OCI-LY7 (cell line): ENCODE measurements around the gene DPEP2. TPM values are rescaled to one million over a fixed set of nuclear protein-coding genes. Genes with fewer than 3 reads are reported as not detected.

Source experiments
- BruUV-seq: library from RNA; stranded (reverse); fragments of 400-500 nt; replicated peaks from 2 replicates; lab custom pipeline; 2021; lab: Mats Ljungman, UMichigan
- CTCF ChIA-PET: fragments of 300-600 bp; sonication (Branson Sonifier 250); formaldehyde crosslinking; loops from one replicate; lab custom pipeline; 2022; ENCODE audit warnings: antibody characterized with exemption; ENCODE audit not compliant: unreplicated experiment; lab: Charles Lee
- POLR2A ChIA-PET: fragments of 300-600 bp; sonication (Branson Sonifier 250); formaldehyde crosslinking; loops from one replicate; lab custom pipeline; 2022; ENCODE audit warnings: antibody characterized with exemption; lab: Charles Lee
- DNase-seq: peaks from one replicate; pipeline ENCODE4 v3.0.0-alpha.2; 2015; ENCODE audit warnings: low spot score
- H2AFZ ChIP-seq: fragments of 200-600 bp; sonication (generic), shearing (Covaris generic); 2 replicates; pipeline ENCODE4 v1.6.1; 2014; ENCODE audit warnings: mild to moderate bottlenecking, antibody characterized with exemption, low read length, moderate library complexity
- H3K27ac ChIP-seq: fragments of 200-600 bp; sonication (generic); 2 replicates; pipeline ENCODE4 v1.5.1; 2014; ENCODE audit warnings: mixed run types, low read depth, mild to moderate bottlenecking, moderate library complexity, low read length, inconsistent platforms; ENCODE audit not compliant: poor library complexity, severe bottlenecking
- H3K36me3 ChIP-seq: fragments of 200-600 bp; sonication (generic); 2 replicates; pipeline ENCODE4 v1.6.1; 2014; ENCODE audit warnings: mild to moderate bottlenecking, antibody characterized with exemption, low read length, moderate library complexity, mixed read lengths; ENCODE audit not compliant: insufficient read depth
- H3K4me1 ChIP-seq: fragments of 200-600 bp; sonication (generic); 2 replicates; pipeline ENCODE4 v1.5.1; 2014; ENCODE audit warnings: mild to moderate bottlenecking, low read length; ENCODE audit not compliant: insufficient read depth, poor library complexity, severe bottlenecking
- H3K4me2 ChIP-seq: fragments of 200-600 bp; sonication (generic); 2 replicates; pipeline ENCODE4 v1.6.1; 2014; ENCODE audit warnings: mild to moderate bottlenecking, low read length
- H3K4me3 ChIP-seq: fragments of 200-600 bp; sonication (generic); 2 replicates; pipeline ENCODE4 v1.5.1; 2014; ENCODE audit warnings: mild to moderate bottlenecking, low read depth, low read length; ENCODE audit not compliant: poor library complexity, severe bottlenecking
- H3K79me2 ChIP-seq: fragments of 200-600 bp; sonication (generic); 2 replicates; pipeline ENCODE4 v1.6.1; 2016; ENCODE audit warnings: low read depth, mild to moderate bottlenecking, low read length, moderate library complexity, mixed read lengths; ENCODE audit not compliant: insufficient read depth
- H3K9me2 ChIP-seq: fragments of 200-600 bp; sonication (generic); 2 replicates; pipeline ENCODE4 v1.6.1; 2016; ENCODE audit warnings: mild to moderate bottlenecking, low read length, mixed read lengths; ENCODE audit not compliant: insufficient read depth
- H3K9me3 ChIP-seq: fragments of 200-600 bp; sonication (generic); 2 replicates; pipeline ENCODE4 v1.6.1; 2014; ENCODE audit warnings: mild to moderate bottlenecking, mixed run types, low read length, mixed read lengths
- H4K20me1 ChIP-seq: fragments of 200-600 bp; sonication (generic); 2 replicates; pipeline ENCODE4 v1.6.1; 2014; ENCODE audit warnings: mild to moderate bottlenecking, antibody characterized with exemption, low read length, moderate library complexity, mixed read lengths; ENCODE audit not compliant: insufficient read depth
- EZH2phosphoT487 ChIP-seq: fragments of 200-600 bp; sonication (generic); IDR thresholded peaks from 2 replicates; pipeline ENCODE4 v1.6.1; 2018; ENCODE audit warnings: low read depth, borderline replicate concordance, mild to moderate bottlenecking, mixed run types, antibody characterized with exemption, low read length, moderate library complexity, mixed read lengths
- intact Hi-C: fragments of 100-400 bp; cut with micrococcal nuclease; formaldehyde crosslinking; loops from one replicate; pipeline ENCODE4 v1.10.0; 2022; ENCODE audit not compliant: unreplicated experiment
- total RNA-seq, 2 experiments: library from RNA; depleted of rRNA in 1 of 2; stranded (reverse); fragments of >200 nt in 1 of 2; shearing (Covaris generic) in 1 of 2; gene quantifications; 2 replicates each; pipeline ENCODE4 v1.2.3, GENCODE V29; 2014 to 2022
- TF ChIP-seq, protein P1 (sequence below): fragments of 200-600 bp; sonication (generic); conservative IDR thresholded peaks from 2 replicates; pipeline ENCODE4 v1.5.1; 2014; ENCODE audit warnings: mild to moderate bottlenecking, antibody characterized with exemption, low read length, moderate library complexity, mixed read lengths

DPEP2 gene
- total RNA-seq, 2 experiments from 2014 or later = 0.22 to 0.23 TPM

DNA sequence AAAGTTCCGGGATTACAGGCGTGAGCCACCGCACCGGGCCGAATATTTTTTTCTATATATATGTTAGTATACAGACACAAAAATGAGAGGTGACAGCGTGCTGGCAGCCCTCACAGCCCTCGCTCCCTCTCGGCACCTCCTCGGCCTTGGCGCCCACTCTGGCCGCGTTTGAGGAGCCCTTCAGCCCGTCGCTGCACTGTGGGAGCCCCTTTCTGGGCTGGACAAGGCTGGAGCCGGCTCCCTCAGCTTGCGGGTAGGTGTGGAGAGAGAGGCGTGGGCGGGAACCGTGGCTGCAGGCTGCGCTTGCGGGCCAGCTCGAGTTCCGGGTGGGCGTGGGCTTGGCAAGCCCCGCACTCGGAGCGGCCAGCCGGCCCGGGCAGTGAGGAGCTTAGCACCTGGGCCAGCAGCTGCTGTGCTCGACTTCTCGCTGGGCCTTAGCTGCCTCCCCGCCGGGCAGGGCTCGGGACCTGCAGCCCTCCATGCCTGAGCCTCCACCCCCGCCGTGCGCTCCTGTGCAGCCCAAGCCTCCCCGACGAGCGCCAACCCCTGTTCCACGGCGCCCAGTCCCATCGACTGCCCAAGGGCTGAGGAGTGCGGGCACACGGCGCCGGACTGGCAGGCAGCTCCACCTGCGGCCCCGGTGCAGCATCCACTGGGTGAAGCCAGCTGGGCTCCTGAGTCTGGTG, 17.1 kb downstream of the DPEP2 start:
- no peak overlapping the region for H3K4me2 ChIP-seq
- intact Hi-C loops = no loop called here
- H3K4me1 ChIP-seq = peaks cover 27% of the 10 kb centered on the region
- no TSS peak for BruUV-seq
- H3K27ac ChIP-seq = no peak overlapping the region
- H3K9me3 ChIP-seq = no peaks in the 10 kb centered on the region
- no peak for DNase-seq
- H2AFZ ChIP-seq = no peak overlapping the region
- no peaks in the 10 kb centered on the region for H4K20me1 ChIP-seq
- TF ChIP-seq, protein P1, sequence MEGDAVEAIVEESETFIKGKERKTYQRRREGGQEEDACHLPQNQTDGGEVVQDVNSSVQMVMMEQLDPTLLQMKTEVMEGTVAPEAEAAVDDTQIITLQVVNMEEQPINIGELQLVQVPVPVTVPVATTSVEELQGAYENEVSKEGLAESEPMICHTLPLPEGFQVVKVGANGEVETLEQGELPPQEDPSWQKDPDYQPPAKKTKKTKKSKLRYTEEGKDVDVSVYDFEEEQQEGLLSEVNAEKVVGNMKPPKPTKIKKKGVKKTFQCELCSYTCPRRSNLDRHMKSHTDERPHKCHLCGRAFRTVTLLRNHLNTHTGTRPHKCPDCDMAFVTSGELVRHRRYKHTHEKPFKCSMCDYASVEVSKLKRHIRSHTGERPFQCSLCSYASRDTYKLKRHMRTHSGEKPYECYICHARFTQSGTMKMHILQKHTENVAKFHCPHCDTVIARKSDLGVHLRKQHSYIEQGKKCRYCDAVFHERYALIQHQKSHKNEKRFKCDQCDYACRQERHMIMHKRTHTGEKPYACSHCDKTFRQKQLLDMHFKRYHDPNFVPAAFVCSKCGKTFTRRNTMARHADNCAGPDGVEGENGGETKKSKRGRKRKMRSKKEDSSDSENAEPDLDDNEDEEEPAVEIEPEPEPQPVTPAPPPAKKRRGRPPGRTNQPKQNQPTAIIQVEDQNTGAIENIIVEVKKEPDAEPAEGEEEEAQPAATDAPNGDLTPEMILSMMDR = no peak
- no peak for TF ChIP-seq EZH2phosphoT487
- no peak overlapping the region for H3K4me3 ChIP-seq
- no peaks in the 10 kb centered on the region for H3K79me2 ChIP-seq
- CTCF ChIA-PET = interaction anchor here (1.0 kb wide), 1 partner anchor 12 kb away, joined by 5 read pairs; no protein-coding TSS in a partner anchor
- no peaks in the 10 kb centered on the region for H3K9me2 ChIP-seq
- POLR2A ChIA-PET = interaction anchor here (1.2 kb wide), 1 partner anchor 41 kb away, joined by 4 read pairs; the partner anchor contains the start of genes DDX28 and DUS2
- no peaks in the 10 kb centered on the region for H3K36me3 ChIP-seq

DNA sequence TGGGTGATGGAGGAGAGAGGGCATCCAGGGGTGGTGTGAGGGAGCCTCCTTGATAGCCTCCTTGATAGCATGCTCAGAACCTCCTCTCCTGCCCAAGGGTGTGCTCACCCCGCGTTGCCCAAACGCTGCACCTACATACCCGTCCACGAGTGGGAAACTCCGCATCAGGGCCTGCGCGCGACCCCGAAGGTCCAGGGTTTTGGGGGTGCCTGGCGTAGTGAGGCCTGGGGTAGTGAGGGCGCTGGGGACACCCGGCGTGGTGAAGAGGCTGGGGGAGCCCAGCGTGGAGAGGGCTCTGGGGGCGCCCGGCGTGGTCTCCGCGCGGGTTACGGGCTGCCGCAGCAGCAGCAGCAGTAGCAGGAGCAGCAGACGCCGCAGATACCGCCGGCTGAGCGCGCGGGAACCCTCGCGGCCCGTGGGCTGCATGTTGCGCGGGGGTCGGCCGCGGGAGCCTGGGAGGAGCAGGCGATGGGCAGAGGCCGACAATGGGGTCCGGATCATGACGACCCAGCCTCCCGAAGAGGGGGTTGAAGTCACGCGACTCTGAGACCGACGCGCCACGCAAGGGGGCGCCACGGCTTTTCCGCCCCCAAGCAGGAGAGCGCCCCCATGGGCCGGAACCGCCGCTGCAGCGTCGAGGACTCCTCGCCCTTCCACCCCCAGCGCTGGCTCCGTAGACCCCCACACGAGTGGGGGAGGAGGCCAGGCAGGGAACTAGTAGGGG, 19.2 kb downstream of the DPEP2 start, which contains the start of gene DPEP3:
Gene DPEP3, minus strand, starts transcription at position 545 of the 724 bp plus-strand sequence. Its CDS starts 119 bp downstream, at position 426.
- Histone ChIP-seq H3K4me1 (peaks cover 31% of the 10 kb centered on the region), H3K4me3 (no peak within 1 kb of the TSS), H3K9me3 (no peaks in the 10 kb centered on the region), H4K20me1 (no peaks in the 10 kb centered on the region), H2AFZ (no peak within 1 kb of the TSS), H3K79me2 (no peaks in the 10 kb centered on the region), H3K4me2 (no peak within 1 kb of the TSS), H3K27ac (no peak within 1 kb of the TSS), H3K9me2 (no peaks in the 10 kb centered on the region), H3K36me3 (no peaks in the 10 kb centered on the region)
- no peak for DNase-seq
- BruUV-seq = no TSS peak
- TF ChIP-seq, protein P1 = no peak
- TF ChIP-seq EZH2phosphoT487 = no peak
- intact Hi-C loops = no loop called here
- CTCF ChIA-PET = no interaction called here
- POLR2A ChIA-PET = no interaction called here
